GM23338 (cell line): Measurements from ENCODE around the gene SFSWAP.

Experiments
- CREB1 ChIP-seq: fragments of 250-450 bp; sonication (Bioruptor Pico); IDR thresholded peaks from 2 replicates; pipeline ENCODE4 v1.5.0; 2020; ENCODE audit warnings: low read depth, mild to moderate bottlenecking, moderate library complexity
- CTCF ChIP-seq, 2 experiments: fragments of 200-600 bp in 1 of 2; sonication (generic) in 1 of 2; conservative IDR thresholded peaks; 2 replicates each; pipeline versions ENCODE4 v1.5.1 to v1.6.1; 2016 to 2017; ENCODE audit warnings: antibody characterized with exemption in 2 of 2, low read depth in 2 of 2, mild to moderate bottlenecking in 2 of 2, moderate library complexity in 1 of 2
- ETS1 ChIP-seq: IDR thresholded peaks from 2 replicates; pipeline ENCODE4 v1.6.1; 2016; ENCODE audit warnings: antibody characterized with exemption
- EZH2 ChIP-seq: fragments of 200-600 bp; sonication (generic); IDR thresholded peaks from one replicate; pipeline ENCODE4 v1.8.0; 2017; ENCODE audit warnings: antibody characterized with exemption, mild to moderate bottlenecking, low read depth; ENCODE audit not compliant: unreplicated experiment
- EZH2phosphoT487 ChIP-seq: fragments of 200-600 bp; sonication (generic); IDR thresholded peaks from one replicate; pipeline ENCODE4 v1.8.1; 2018; ENCODE audit warnings: antibody characterized with exemption; ENCODE audit not compliant: unreplicated experiment
- JUNB ChIP-seq: IDR thresholded peaks from one replicate; pipeline ENCODE4 v1.6.1; 2016; ENCODE audit warnings: antibody characterized with exemption; ENCODE audit not compliant: unreplicated experiment
- NANOG ChIP-seq: IDR thresholded peaks from 2 replicates; pipeline ENCODE4 v1.6.1; 2016; ENCODE audit warnings: antibody characterized with exemption, borderline replicate concordance
- POLR2AphosphoS5 ChIP-seq: IDR thresholded peaks from 2 replicates; pipeline ENCODE4 v1.6.1; 2016; ENCODE audit warnings: antibody characterized with exemption, low read depth
- STAT1 ChIP-seq: IDR thresholded peaks from one replicate; pipeline ENCODE4 v1.6.1; 2016; ENCODE audit warnings: antibody characterized with exemption; ENCODE audit not compliant: unreplicated experiment
- ZNF114 ChIP-seq: fragments of 250-450 bp; sonication (Bioruptor Pico); IDR thresholded peaks from 2 replicates; pipeline ENCODE4 v1.5.0; 2020; ENCODE audit warnings: mild to moderate bottlenecking, moderate library complexity
- ZNF331 ChIP-seq: fragments of 250-450 bp; sonication (Bioruptor Pico); IDR thresholded peaks from 2 replicates; pipeline ENCODE4 v1.5.0; 2020; ENCODE audit warnings: low read depth, mild to moderate bottlenecking, moderate library complexity
- TF ChIP-seq, protein P1 (sequence below): IDR thresholded peaks from one replicate; pipeline ENCODE4 v1.6.1; 2018; ENCODE audit warnings: antibody characterized with exemption; ENCODE audit not compliant: unreplicated experiment

- TF ChIP-seq POLR2AphosphoS5 (no peak), CTCF (conservative IDR thresholded peaks at IDR 0.05; ENCODE audit: low read depth in 2 of 2) (no peak), EZH2 (no peak), CREB1 (CRISPR knock-in tag) (no peak), JUNB (no peak), ZNF331 (CRISPR knock-in tag) (no peak), STAT1 (no peak), ZNF114 (no peak), EZH2phosphoT487 (no peak), NANOG (no peak), ETS1 (no peak)
- TF ChIP-seq, protein P1, sequence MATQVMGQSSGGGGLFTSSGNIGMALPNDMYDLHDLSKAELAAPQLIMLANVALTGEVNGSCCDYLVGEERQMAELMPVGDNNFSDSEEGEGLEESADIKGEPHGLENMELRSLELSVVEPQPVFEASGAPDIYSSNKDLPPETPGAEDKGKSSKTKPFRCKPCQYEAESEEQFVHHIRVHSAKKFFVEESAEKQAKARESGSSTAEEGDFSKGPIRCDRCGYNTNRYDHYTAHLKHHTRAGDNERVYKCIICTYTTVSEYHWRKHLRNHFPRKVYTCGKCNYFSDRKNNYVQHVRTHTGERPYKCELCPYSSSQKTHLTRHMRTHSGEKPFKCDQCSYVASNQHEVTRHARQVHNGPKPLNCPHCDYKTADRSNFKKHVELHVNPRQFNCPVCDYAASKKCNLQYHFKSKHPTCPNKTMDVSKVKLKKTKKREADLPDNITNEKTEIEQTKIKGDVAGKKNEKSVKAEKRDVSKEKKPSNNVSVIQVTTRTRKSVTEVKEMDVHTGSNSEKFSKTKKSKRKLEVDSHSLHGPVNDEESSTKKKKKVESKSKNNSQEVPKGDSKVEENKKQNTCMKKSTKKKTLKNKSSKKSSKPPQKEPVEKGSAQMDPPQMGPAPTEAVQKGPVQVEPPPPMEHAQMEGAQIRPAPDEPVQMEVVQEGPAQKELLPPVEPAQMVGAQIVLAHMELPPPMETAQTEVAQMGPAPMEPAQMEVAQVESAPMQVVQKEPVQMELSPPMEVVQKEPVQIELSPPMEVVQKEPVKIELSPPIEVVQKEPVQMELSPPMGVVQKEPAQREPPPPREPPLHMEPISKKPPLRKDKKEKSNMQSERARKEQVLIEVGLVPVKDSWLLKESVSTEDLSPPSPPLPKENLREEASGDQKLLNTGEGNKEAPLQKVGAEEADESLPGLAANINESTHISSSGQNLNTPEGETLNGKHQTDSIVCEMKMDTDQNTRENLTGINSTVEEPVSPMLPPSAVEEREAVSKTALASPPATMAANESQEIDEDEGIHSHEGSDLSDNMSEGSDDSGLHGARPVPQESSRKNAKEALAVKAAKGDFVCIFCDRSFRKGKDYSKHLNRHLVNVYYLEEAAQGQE: no peak
These were observed 29.7 kb upstream of the SFSWAP start for GRCh38 chr12:131681257-131681620.
